Breast epithelium (tissue), 4 donors: ENCODE results near the gene NR1H2. TPM values are rescaled to one million over a fixed set of nuclear protein-coding genes. Genes with fewer than 3 reads are reported as not detected.
"Not testable (repeated sequence)": the region's sequence is repeated elsewhere in the genome, so short reads cannot be mapped to it uniquely, and the experiment has no call there.

ENCODE experiments used
- DNase-seq, 2 donors: peaks; one replicate each; pipeline ENCODE4 v3.0.0-alpha.2; 2019; ENCODE audit warnings: low spot score in 2 of 2
- H3K27ac ChIP-seq, 2 donors: fragments of 200-600 bp; sonication (generic) in 1 of 2; one replicate each; pipeline ENCODE4 v1.5.1; 2016 to 2019; ENCODE audit warnings: mild to moderate bottlenecking in 1 of 2
- H3K27me3 ChIP-seq, 2 donors: fragments of 200-600 bp; sonication (generic) in 1 of 2; one replicate each; pipeline versions ENCODE4 v1.5.1 to v1.6.0; 2017 to 2019; ENCODE audit warnings: control low read depth in 1 of 2, mild to moderate bottlenecking in 1 of 2
- H3K36me3 ChIP-seq: fragments of 200-600 bp; one replicate; pipeline ENCODE4 v1.5.1; 2019
- H3K4me1 ChIP-seq, 2 donors: fragments of 200-600 bp; sonication (generic); one replicate each; pipeline ENCODE4 v1.5.1; 2016 to 2019; ENCODE audit warnings: control low read depth in 1 of 2
- H3K4me3 ChIP-seq, 3 donors: fragments of 200-600 bp; sonication (generic); 1 replicate in 2 of 3; 2 replicates in 1 of 3; pipeline ENCODE4 v1.5.1; 2016 to 2019; ENCODE audit warnings: mild to moderate bottlenecking in 3 of 3, moderate library complexity in 2 of 3
- H3K9me3 ChIP-seq, 2 donors: fragments of 200-600 bp; sonication (generic) in 1 of 2; one replicate each; pipeline ENCODE4 v1.5.1; 2016 to 2019; ENCODE audit warnings: control low read depth in 1 of 2
- CTCF ChIP-seq, 3 donors: fragments of 450-650 bp; IDR thresholded peaks; one replicate each; pipeline ENCODE4 v1.5.1; 2016 to 2017; ENCODE audit warnings: antibody characterized with exemption in 3 of 3, mild to moderate bottlenecking in 3 of 3, moderate library complexity in 3 of 3
- POLR2A ChIP-seq: fragments of 450-650 bp; IDR thresholded peaks from one replicate; pipeline ENCODE4 v1.6.1; 2016; ENCODE audit warnings: antibody characterized with exemption, mild to moderate bottlenecking, moderate library complexity
- POLR2AphosphoS5 ChIP-seq, 3 donors: sonication (generic); formaldehyde crosslinking; IDR thresholded peaks; one replicate each; pipeline ENCODE4 v1.6.1; 2017; ENCODE audit warnings: antibody characterized with exemption in 3 of 3
- intact Hi-C: fragments of 100-400 bp; cut with DNase I; formaldehyde crosslinking; loops from one replicate; pipeline ENCODE4 v1.15.1; 2023; ENCODE audit warnings: low total_unique reads
- total RNA-seq, 3 donors: library from RNA; depleted of rRNA; stranded (reverse); fragments of >200 nt; gene quantifications; one replicate each; pipeline ENCODE4 v1.1.0, GENCODE V29; 2016

NR1H2 gene
- total RNA-seq, 3 donors from 2014 or later = 71.0 to 105 (median 87.5) TPM

- no peak overlapping the region for H3K27ac ChIP-seq
- intact Hi-C loops = no loop called here
- no peaks in the 10 kb centered on the region for H3K27me3 ChIP-seq
- no peak for TF ChIP-seq CTCF (IDR thresholded peaks at IDR 0.05)
- TF ChIP-seq POLR2A = no peak
- TF ChIP-seq POLR2AphosphoS5 (IDR thresholded peaks at IDR 0.05) = no peak
- no peak for DNase-seq
- no peak overlapping the region for H3K4me3 ChIP-seq
- H3K36me3 ChIP-seq = no peaks in the 10 kb centered on the region
- H3K9me3 ChIP-seq = peaks cover 11% of the 10 kb centered on the region in 2 donors
- no peaks in the 10 kb centered on the region for H3K4me1 ChIP-seq
These were observed 35.9 kb upstream of the NR1H2 start for GRCh38 chr19:50340331-50340730.

GRCh38 chr19:50341091-50341564 is 35.1 kb upstream of the NR1H2 start:
- TF ChIP-seq CTCF (IDR thresholded peaks at IDR 0.05) (no peak), POLR2A (no peak), POLR2AphosphoS5 (IDR thresholded peaks at IDR 0.05) (no peak)
- intact Hi-C loops = no loop called here
- DNase-seq = no peak
- Histone ChIP-seq H3K27ac (no peak overlapping the region), H3K27me3 (no peaks in the 10 kb centered on the region), H3K9me3 (peaks cover 11 to 12% of the 10 kb centered on the region in 2 donors), H3K4me1 (no peaks in the 10 kb centered on the region), H3K4me3 (no peak overlapping the region), H3K36me3 (no peaks in the 10 kb centered on the region)

GRCh38 chr19:50344661-50345318 is 31.5 kb upstream of the NR1H2 start:
- intact Hi-C loops = no loop called here
- Histone ChIP-seq H3K4me1 (no peaks in the 10 kb centered on the region), H3K27ac (no peak overlapping the region), H3K27me3 (no peaks in the 10 kb centered on the region), H3K36me3 (no peaks in the 10 kb centered on the region), H3K4me3 (no peak overlapping the region), H3K9me3 (peaks cover 11 to 12% of the 10 kb centered on the region in 2 donors)
- no peak for DNase-seq
- TF ChIP-seq POLR2AphosphoS5 (IDR thresholded peaks at IDR 0.05) (no peak), CTCF (IDR thresholded peaks at IDR 0.05) (no peak), POLR2A (no peak)

- H3K36me3 ChIP-seq, H3K27me3 ChIP-seq, H3K4me1 ChIP-seq, DNase-seq, H3K4me3 ChIP-seq, H3K27ac ChIP-seq, intact Hi-C loops: not testable (repeated sequence)
- peaks cover 11 to 12% of the 10 kb centered on the region in 2 donors for H3K9me3 ChIP-seq
These were observed 29.1 kb upstream of the NR1H2 start for GRCh38 chr19:50347089-50347581.

- Histone ChIP-seq H3K36me3 (no peaks in the 10 kb centered on the region), H3K4me1 (no peaks in the 10 kb centered on the region), H3K27me3 (no peaks in the 10 kb centered on the region), H3K9me3 (peaks cover 6 to 9% of the 10 kb centered on the region in 2 donors), H3K4me3 (peak overlapping the region in 1 of 3 donors; percentile 8), H3K27ac (peak overlapping the region; percentile 21 to 71)
- TF ChIP-seq POLR2AphosphoS5 (IDR thresholded peaks at IDR 0.05) (no peak), POLR2A (no peak), CTCF (IDR thresholded peaks at IDR 0.05) (no peak)
- intact Hi-C loops = loop anchor here (10.0 kb wide), 1 partner anchor 105 kb away; no protein-coding TSS in a partner anchor
- no peak for DNase-seq
These were observed 26.8 kb upstream of the NR1H2 start for GRCh38 chr19:50349277-50350057.
